Measurements from ENCODE around the gene PSME3.
"Not testable (repeated sequence)": the region's sequence is repeated elsewhere in the genome, so short reads cannot be mapped to it uniquely, and the experiment has no call there.

- TF ChIP-seq EZH2 (IDR thresholded peaks at IDR 0.05); POLR2AphosphoS5 (IDR thresholded peaks at IDR 0.05; ENCODE audit: borderline replicate concordance, low read depth, low read length); FOXP2 (optimal IDR thresholded peaks at IDR 0.05; ENCODE audit: control extremely low read depth, extremely low read length, insufficient read depth): not testable (repeated sequence)
Measured at GRCh38 chr17:42856093-42856492, 22.9 kb downstream of the PSME3 start.
